Thoracic aorta (tissue), 2 donors: ENCODE measurements around the gene TAF8. TPM values are rescaled to one million over a fixed set of nuclear protein-coding genes. Genes with fewer than 3 reads are reported as not detected.

Experiments used
- ATAC-seq: fragments of 150-250 bp; one replicate; pipeline ENCODE4 v1.8.0; 2017; ENCODE audit warnings: low read depth; ENCODE audit not compliant: insufficient number of reproducible peaks, low FRiP score
- DNase-seq: peaks from one replicate; pipeline ENCODE4 v3.0.0-alpha.2; 2020; ENCODE audit warnings: low spot score
- H3K27ac ChIP-seq, 2 donors: fragments of 200-600 bp; sonication (generic); 1 replicate in 1 of 2; 2 replicates in 1 of 2; pipeline ENCODE4 v1.5.1; 2016; ENCODE audit warnings: mild to moderate bottlenecking in 2 of 2, moderate library complexity in 2 of 2
- H3K27me3 ChIP-seq: fragments of 200-600 bp; sonication (generic); replicated peaks from 2 replicates; pipeline ENCODE4 v1.6.0; 2016; ENCODE audit warnings: mild to moderate bottlenecking; ENCODE audit not compliant: insufficient read depth
- H3K36me3 ChIP-seq: fragments of 200-600 bp; sonication (generic); one replicate; pipeline ENCODE4 v1.5.1; 2016
- H3K4me1 ChIP-seq, 2 donors: fragments of 200-600 bp; sonication (generic); 1 replicate in 1 of 2; 2 replicates in 1 of 2; pipeline versions ENCODE4 v1.5.1 to v1.6.0; 2016; ENCODE audit warnings: low read depth in 2 of 2, mild to moderate bottlenecking in 1 of 2; ENCODE audit not compliant: control insufficient read depth in 1 of 2
- H3K4me3 ChIP-seq: fragments of 200-600 bp; sonication (generic); 2 replicates; pipeline ENCODE4 v1.5.1; 2016; ENCODE audit warnings: mild to moderate bottlenecking
- H3K9me3 ChIP-seq: fragments of 200-600 bp; sonication (generic); 2 replicates; pipeline ENCODE4 v1.5.1; 2016
- CTCF ChIP-seq: fragments of 200-600 bp; sonication (generic); IDR thresholded peaks from one replicate; pipeline ENCODE4 v1.5.1; 2019; ENCODE audit warnings: antibody characterized with exemption
- total RNA-seq, 2 donors: library from RNA; depleted of rRNA; stranded (reverse); fragments of >200 nt; gene quantifications; one replicate each; pipeline versions ENCODE4 v1.1.0 to v1.2.3, GENCODE V29; 2016

TAF8 gene
- total RNA-seq, 2 donors from 2014 or later = 24.5 to 40.8 TPM

GRCh38 chr6:42049116-42049809 is 1.1 kb upstream of the TAF8 start:
- ATAC-seq (no peak), DNase-seq (no peak)
- Histone ChIP-seq H3K9me3 (no peaks in the 10 kb centered on the region), H3K27ac (peak overlapping the region; percentile 88 to 90), H3K4me1 (peaks cover 47 to 84% of the 10 kb centered on the region in 2 donors), H3K4me3 (peak overlapping the region; percentile 94), H3K36me3 (peaks cover 6% of the 10 kb centered on the region), H3K27me3 (no peaks in the 10 kb centered on the region)
- TF ChIP-seq CTCF = no peak

- H3K9me3 ChIP-seq = no peaks in the 10 kb centered on the region
- H3K4me1 ChIP-seq = peaks cover 46 to 77% of the 10 kb centered on the region in 2 donors
- DNase-seq = no peak
- H3K36me3 ChIP-seq = peaks cover 8% of the 10 kb centered on the region
- no peaks in the 10 kb centered on the region for H3K27me3 ChIP-seq
- peak overlapping the region; percentile 94 for H3K4me3 ChIP-seq
- peak overlapping the region; percentile 64 to 83 for H3K27ac ChIP-seq
- no peak for TF ChIP-seq CTCF
- no peak for ATAC-seq
These were observed 402 bp upstream of the TAF8 start for GRCh38 chr6:42049948-42050296.

GRCh38 chr6:42051268-42051653 is 937 bp downstream of the TAF8 start:
- TF ChIP-seq CTCF = no peak
- no peak for DNase-seq
- no peak for ATAC-seq
- H3K36me3 ChIP-seq = peaks cover 22% of the 10 kb centered on the region
- no peaks in the 10 kb centered on the region for H3K27me3 ChIP-seq
- H3K9me3 ChIP-seq = no peaks in the 10 kb centered on the region
- H3K4me3 ChIP-seq = peak overlapping the region; percentile 94
- peaks cover 37 to 64% of the 10 kb centered on the region in 2 donors for H3K4me1 ChIP-seq
- peak overlapping the region in 1 of 2 donors; percentile 81 for H3K27ac ChIP-seq

GRCh38 chr6:42053601-42054000 is 3.3 kb downstream of the TAF8 start:
- no peak for DNase-seq
- Histone ChIP-seq H3K4me3 (no peak overlapping the region), H3K9me3 (no peaks in the 10 kb centered on the region), H3K27ac (no peak overlapping the region), H3K27me3 (no peaks in the 10 kb centered on the region), H3K36me3 (peaks cover 45% of the 10 kb centered on the region), H3K4me1 (peaks cover 25 to 46% of the 10 kb centered on the region in 2 donors)
- no peak for TF ChIP-seq CTCF
- no peak for ATAC-seq

GRCh38 chr6:42059743-42060142 is 9.4 kb downstream of the TAF8 start:
- ATAC-seq (no peak), DNase-seq (no peak)
- Histone ChIP-seq H3K27me3 (no peaks in the 10 kb centered on the region), H3K4me1 (no peaks in the 10 kb centered on the region), H3K4me3 (no peak overlapping the region), H3K36me3 (peaks cover 66% of the 10 kb centered on the region), H3K9me3 (no peaks in the 10 kb centered on the region), H3K27ac (no peak overlapping the region)
- TF ChIP-seq CTCF = no peak
